Kidney epithelial cell (primary cell): Measurements from ENCODE around the gene LTBP1. TPM values are rescaled to one million over a fixed set of nuclear protein-coding genes. Genes with fewer than 3 reads are reported as not detected.

Source experiments
- DNase-seq: peaks from one replicate; pipeline ENCODE4 v3.0.0-alpha.2; 2010; ENCODE audit warnings: low read depth
- H3K27me3 ChIP-seq: 2 replicates; pipeline ENCODE4 v1.6.0; 2011; ENCODE audit warnings: low read length; ENCODE audit not compliant: control insufficient read depth, insufficient read depth
- H3K36me3 ChIP-seq: 2 replicates; pipeline ENCODE4 v1.5.1; 2011; ENCODE audit warnings: low read length; ENCODE audit not compliant: control insufficient read depth, insufficient read depth
- H3K4me3 ChIP-seq: 2 replicates; pipeline ENCODE4 v1.5.1; 2011; ENCODE audit warnings: low read depth, mild to moderate bottlenecking, control low read depth, low read length
- CTCF ChIP-seq: IDR thresholded peaks from 2 replicates; pipeline ENCODE4 v1.5.1; 2011; ENCODE audit warnings: mild to moderate bottlenecking, moderate library complexity, low read length, control low read depth, inconsistent platforms; ENCODE audit not compliant: insufficient read depth, poor library complexity, severe bottlenecking
- total RNA-seq: library from RNA; depleted of rRNA; stranded (reverse); fragments of >200 nt; gene quantifications from 2 replicates; pipeline ENCODE4 v1.2.3, GENCODE V29; 2015

The LTBP1 gene
- total RNA-seq, result 39.3 and 39.5 TPM in 2 replicates

GRCh38 chr2:32946314-32947075 is at the start of gene LTBP1:
Gene LTBP1 (plus strand): TSS chr2:32946953. CDS start chr2:32947325, 372 bp downstream.
- H3K27me3 ChIP-seq, result no peaks in the 10 kb centered on the region
- DNase-seq, result no peak
- TF ChIP-seq CTCF, result peak; percentile 94
- peak within 1 kb of the TSS; percentile 67 for H3K4me3 ChIP-seq
- no peaks in the 10 kb centered on the region for H3K36me3 ChIP-seq

GRCh38 chr2:32900246-32900973 is 46.3 kb upstream of the LTBP1 start:
- TF ChIP-seq CTCF, result no peak
- Histone ChIP-seq H3K4me3 (no peak overlapping the region), H3K36me3 (no peaks in the 10 kb centered on the region), H3K27me3 (peaks cover 2% of the 10 kb centered on the region)
- DNase-seq, result no peak

GRCh38 chr2:32901313-32901712 is 45.4 kb upstream of the LTBP1 start:
- peaks cover 2% of the 10 kb centered on the region for H3K27me3 ChIP-seq
- no peaks in the 10 kb centered on the region for H3K36me3 ChIP-seq
- no peak for TF ChIP-seq CTCF
- H3K4me3 ChIP-seq, result no peak overlapping the region
- DNase-seq, result no peak

GRCh38 chr2:32902174-32902573 is 44.6 kb upstream of the LTBP1 start:
- TF ChIP-seq CTCF, result no peak
- no peak for DNase-seq
- no peaks in the 10 kb centered on the region for H3K36me3 ChIP-seq
- H3K27me3 ChIP-seq, result peaks cover 2% of the 10 kb centered on the region
- no peak overlapping the region for H3K4me3 ChIP-seq

GRCh38 chr2:32902986-32903385 is 43.8 kb upstream of the LTBP1 start:
- TF ChIP-seq CTCF, result no peak
- DNase-seq, result no peak
- Histone ChIP-seq H3K4me3 (no peak overlapping the region), H3K36me3 (no peaks in the 10 kb centered on the region), H3K27me3 (peaks cover 2% of the 10 kb centered on the region)
